HEK293 (cell line): ENCODE measurements around the gene IL24.

ENCODE experiments used
- CTCF ChIA-PET: fragments of 350-600 bp; formaldehyde crosslinking; extraction: SDS; loops from one replicate; lab custom pipeline; 2021; ENCODE audit warnings: antibody characterized with exemption; lab: Yijun Ruan, JAX
- POLR2A ChIA-PET: fragments of 300-600 bp; formaldehyde crosslinking; extraction: SDS; loops from one replicate; lab custom pipeline; 2020; ENCODE audit warnings: antibody characterized with exemption, inconsistent platforms; lab: Yijun Ruan, JAX
- H3K27ac ChIP-seq: fragments of 200-500 bp; sonication (Bioruptor generic); 2 replicates; pipeline ENCODE4 v1.5.1; 2014; ENCODE audit warnings: low read depth, low read length, control low read depth, inconsistent platforms; ENCODE audit errors: extremely low read depth
- H3K36me3 ChIP-seq, 2 experiments: fragments of 200-500 bp in 1 of 2; sonication (Bioruptor generic) in 1 of 2; 1 replicate in 1 of 2; 2 replicates in 1 of 2; pipeline ENCODE4 v1.5.1; 2014 to 2017; ENCODE audit warnings: inconsistent platforms in 2 of 2, low read length in 2 of 2; ENCODE audit not compliant: control insufficient read depth in 2 of 2, insufficient read depth in 1 of 2
- H3K4me1 ChIP-seq: fragments of 200-500 bp; sonication (Bioruptor generic); 2 replicates; pipeline ENCODE4 v1.5.1; 2014; ENCODE audit warnings: mild to moderate bottlenecking, low read length, inconsistent platforms; ENCODE audit not compliant: control insufficient read depth, insufficient read depth
- H3K4me3 ChIP-seq: 2 replicates; pipeline ENCODE4 v1.5.1; 2011; ENCODE audit warnings: low read depth, mild to moderate bottlenecking, control low read depth, low read length, moderate library complexity
- H3K9me3 ChIP-seq: fragments of 200-500 bp; sonication (Bioruptor generic); 2 replicates; pipeline ENCODE4 v1.5.1; 2014; ENCODE audit warnings: low read depth, low read length, inconsistent platforms; ENCODE audit not compliant: control insufficient read depth, insufficient read depth
- CTCF ChIP-seq: fragments of 450-650 bp; formaldehyde crosslinking; IDR thresholded peaks from 2 replicates; pipeline ENCODE4 v1.5.1; 2016; ENCODE audit warnings: missing biosample characterization, missing genetic modification characterization
- EGR2 ChIP-seq: fragments of 450-650 bp; formaldehyde crosslinking; IDR thresholded peaks from 2 replicates; pipeline ENCODE4 v1.5.1; 2016; ENCODE audit warnings: low read depth, missing biosample characterization, missing genetic modification characterization
- KLF17 ChIP-seq: fragments of 450-650 bp; formaldehyde crosslinking; IDR thresholded peaks from 2 replicates; pipeline ENCODE4 v1.5.1; 2016; ENCODE audit warnings: missing biosample characterization, missing genetic modification characterization
- KLF7 ChIP-seq: fragments of 450-650 bp; formaldehyde crosslinking; IDR thresholded peaks from 2 replicates; pipeline ENCODE4 v1.5.1; 2016; ENCODE audit warnings: missing biosample characterization, missing genetic modification characterization, borderline replicate concordance
- MEIS1 ChIP-seq: sonication (generic); formaldehyde crosslinking; IDR thresholded peaks from 2 replicates; pipeline ENCODE4 v1.8.1; 2022; ENCODE audit warnings: missing genetic modification reagents, mild to moderate bottlenecking, borderline replicate concordance
- SALL2 ChIP-seq: fragments of 450-650 bp; formaldehyde crosslinking; IDR thresholded peaks from 2 replicates; pipeline ENCODE4 v1.5.0; 2017; ENCODE audit warnings: missing biosample characterization, mild to moderate bottlenecking, missing genetic modification characterization, borderline replicate concordance
- TSHZ1 ChIP-seq: fragments of 450-650 bp; formaldehyde crosslinking; IDR thresholded peaks from 2 replicates; pipeline ENCODE4 v1.5.1; 2016; ENCODE audit warnings: missing biosample characterization, missing genetic modification characterization, borderline replicate concordance
- ZBTB20 ChIP-seq: fragments of 450-650 bp; formaldehyde crosslinking; IDR thresholded peaks from 2 replicates; pipeline ENCODE4 v1.5.1; 2016; ENCODE audit warnings: missing biosample characterization, missing genetic modification characterization
- ZFHX2 ChIP-seq: fragments of 450-650 bp; formaldehyde crosslinking; conservative IDR thresholded peaks from 2 replicates; pipeline ENCODE4 v1.5.1; 2016; ENCODE audit warnings: missing biosample characterization, missing genetic modification characterization
- ZNF239 ChIP-seq: fragments of 450-650 bp; formaldehyde crosslinking; IDR thresholded peaks from 2 replicates; pipeline ENCODE4 v1.5.1; 2016; ENCODE audit warnings: missing biosample characterization, missing genetic modification characterization
- ZNF26 ChIP-seq: fragments of 450-650 bp; formaldehyde crosslinking; IDR thresholded peaks from 2 replicates; pipeline ENCODE4 v1.5.1; 2016; ENCODE audit warnings: missing biosample characterization, missing genetic modification characterization
- ZNF514 ChIP-seq: fragments of 450-650 bp; formaldehyde crosslinking; IDR thresholded peaks from 2 replicates; pipeline ENCODE4 v1.5.1; 2016; ENCODE audit warnings: missing biosample characterization, missing genetic modification characterization
- ZNF623 ChIP-seq: fragments of 450-650 bp; formaldehyde crosslinking; IDR thresholded peaks from 2 replicates; pipeline ENCODE4 v1.5.1; 2016; ENCODE audit warnings: missing biosample characterization, missing genetic modification characterization
- ZNF626 ChIP-seq: fragments of 450-650 bp; sonication (Bioruptor Pico); formaldehyde crosslinking; IDR thresholded peaks from 2 replicates; pipeline ENCODE4 v1.5.1; 2018; ENCODE audit warnings: missing biosample characterization, missing genetic modification characterization, inconsistent platforms
- ZNF791 ChIP-seq: fragments of 450-650 bp; formaldehyde crosslinking; IDR thresholded peaks from 2 replicates; pipeline ENCODE4 v1.5.1; 2016; ENCODE audit warnings: missing biosample characterization, missing genetic modification characterization

The IL24 gene

GRCh38 chr1:206924592-206925105, 27.4 kb downstream of the IL24 start:
- no peak overlapping the region for H3K4me3 ChIP-seq
- no peak overlapping the region for H3K27ac ChIP-seq
- TF ChIP-seq ZNF514 (tag by site-specific recombination) (no peak), ZBTB20 (tag by site-specific recombination) (no peak), SALL2 (no peak), ZNF626 (no peak), ZNF623 (tag by site-specific recombination) (no peak), ZFHX2 (peak; percentile 92), KLF17 (tag by site-specific recombination) (no peak), EGR2 (peak; percentile 90), KLF7 (tag by site-specific recombination) (no peak), ZNF239 (tag by site-specific recombination) (no peak)
- H3K36me3 ChIP-seq: no peaks in the 10 kb centered on the region
- CTCF ChIA-PET: interaction anchor here (0.6 to 1.3 kb wide), 2 partner anchors 8 to 156 kb away, joined by 3 to 5 read pairs; no protein-coding TSS in a partner anchor
- no peaks in the 10 kb centered on the region for H3K9me3 ChIP-seq
- H3K4me1 ChIP-seq: no peaks in the 10 kb centered on the region
- POLR2A ChIA-PET: no interaction called here

GRCh38 chr1:206925106-206925736, 28.0 kb downstream of the IL24 start:
- no peaks in the 10 kb centered on the region for H3K4me1 ChIP-seq
- no peak overlapping the region for H3K27ac ChIP-seq
- ChIA-PET POLR2A (no interaction called here), CTCF (interaction anchor here (0.6 to 1.3 kb wide), 2 partner anchors 8 to 156 kb away, joined by 3 to 5 read pairs; no protein-coding TSS in a partner anchor)
- TF ChIP-seq ZNF26: no peak
- no peak for TF ChIP-seq ZNF791 (tag by site-specific recombination)
- no peak for TF ChIP-seq MEIS1
- no peak for TF ChIP-seq TSHZ1 (tag by site-specific recombination)
- peak; percentile 31 for TF ChIP-seq CTCF (tag by site-specific recombination)
- H3K4me3 ChIP-seq: no peak overlapping the region
- H3K36me3 ChIP-seq: no peaks in the 10 kb centered on the region
- no peaks in the 10 kb centered on the region for H3K9me3 ChIP-seq
